ENCODE results near the gene MAP1LC3B.
"Not testable (repeated sequence)": the region's sequence is repeated elsewhere in the genome, so short reads cannot be mapped to it uniquely, and the experiment has no call there.

Gene MAP1LC3B

DNA sequence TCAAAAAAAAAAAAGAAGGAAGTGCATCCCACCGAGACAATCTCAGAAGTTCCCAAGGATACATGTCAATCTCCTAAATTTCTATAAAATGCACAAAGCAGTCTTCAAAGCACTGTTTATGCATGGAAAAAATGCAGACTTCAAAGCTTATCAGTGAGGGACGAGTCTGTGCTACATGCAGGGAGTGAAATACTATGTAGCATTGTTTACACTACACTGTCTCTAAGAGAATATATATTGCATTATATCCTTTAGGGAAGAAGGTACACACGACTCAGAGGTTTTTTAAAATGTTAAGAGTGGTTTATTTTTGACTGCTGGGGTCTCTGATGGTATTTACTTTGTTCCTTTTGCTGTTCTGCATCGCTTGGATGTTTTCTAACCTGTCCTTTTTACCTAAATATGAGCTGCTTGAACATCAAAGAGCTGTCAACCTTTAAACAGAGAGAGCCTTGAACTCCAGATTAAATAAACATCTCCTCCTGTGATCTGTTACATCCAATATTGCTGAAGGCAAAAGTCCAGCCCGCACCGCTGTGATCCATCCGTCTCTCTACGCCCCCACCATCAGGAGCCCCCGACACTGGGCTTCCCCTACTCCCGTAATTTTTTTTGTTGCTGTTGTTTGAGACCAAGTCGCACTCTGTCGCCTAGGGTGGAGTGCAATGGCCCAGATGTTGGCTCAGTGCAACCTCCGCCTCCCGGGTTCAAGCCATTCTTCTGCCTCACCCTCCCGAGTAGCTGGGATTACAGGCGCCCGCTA lies 9.9 kb upstream of the MAP1LC3B start:
- no peak for ATAC-seq (ENCODE audit: low read depth)
- Mint-ChIP-seq H3K9me3 (no peaks in the 10 kb centered on the region), H3K4me1 (peaks cover 36% of the 10 kb centered on the region), H3K27me3 (no peaks in the 10 kb centered on the region), H3K27ac (peak overlapping the region; percentile 81), H3K36me3 (peaks cover 5% of the 10 kb centered on the region), H3K4me3 (peak overlapping the region; percentile 82)
- no peak for DNase-seq (ENCODE audit: low spot score in 2 of 2)

- ATAC-seq (ENCODE audit: low read depth) = peak; percentile 62
- H3K9me3 Mint-ChIP-seq = no peaks in the 10 kb centered on the region
Observed at GRCh38 chr16:87383505-87384161, 8.5 kb upstream of the MAP1LC3B start, which contains the start of gene FBXO31. Gene FBXO31, minus strand, starts transcription at chr16:87383776. Its CDS starts 32 bp downstream, at chr16:87383744.

DNA sequence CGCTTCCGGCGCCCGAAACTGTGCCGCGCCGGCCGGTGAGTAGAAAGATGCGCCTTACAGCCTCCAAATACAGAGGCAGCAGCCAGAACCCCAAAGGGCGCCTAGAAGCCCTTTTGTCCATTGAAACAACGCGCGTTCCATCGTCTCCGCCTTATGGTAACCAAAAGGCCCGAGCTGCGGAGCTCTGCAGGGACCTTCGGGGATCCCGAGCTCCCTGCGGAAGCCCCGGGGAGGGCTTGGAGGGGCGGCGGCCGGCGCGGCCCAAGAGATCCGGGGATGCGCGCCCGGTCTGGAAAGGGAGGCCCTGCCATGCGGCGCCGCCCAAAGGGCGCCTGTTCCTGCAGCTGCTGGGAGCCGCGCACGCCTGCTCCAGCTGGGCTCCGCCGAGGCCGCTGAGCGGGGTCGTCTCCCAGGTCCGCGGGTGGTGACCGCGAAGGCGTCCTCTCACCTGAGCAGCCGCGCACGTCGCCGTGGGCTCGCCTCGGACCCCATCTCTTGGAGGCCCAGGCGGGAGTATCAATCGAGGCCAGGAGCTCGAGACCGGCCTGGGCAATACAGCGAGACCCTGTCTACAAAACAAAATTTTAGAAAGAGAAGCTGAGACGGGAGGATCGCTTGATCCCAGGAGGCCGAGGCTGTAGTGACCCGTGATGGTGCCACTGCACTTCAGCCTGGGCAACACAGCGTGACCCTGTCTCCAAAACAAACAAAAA lies 7.8 kb upstream of the MAP1LC3B start:
- Mint-ChIP-seq H3K4me1 (peaks cover 44% of the 10 kb centered on the region), H3K27me3 (no peaks in the 10 kb centered on the region), H3K27ac (peak overlapping the region; percentile 100), H3K4me3 (peak overlapping the region; percentile 87), H3K9me3 (no peaks in the 10 kb centered on the region), H3K36me3 (peaks cover 3% of the 10 kb centered on the region)
- DNase-seq (ENCODE audit: low spot score in 2 of 2) (no peak), ATAC-seq (ENCODE audit: low read depth) (no peak)

More at GRCh38 chr16:87383505-87384161, 8.5 kb upstream of the MAP1LC3B start, which contains the start of gene FBXO31:
- peaks cover 3% of the 10 kb centered on the region for H3K36me3 Mint-ChIP-seq
- H3K27me3 Mint-ChIP-seq = no peaks in the 10 kb centered on the region
- H3K27ac Mint-ChIP-seq = peak within 1 kb of the TSS; percentile 100
- H3K4me3 Mint-ChIP-seq = peak within 1 kb of the TSS; percentile 87
- peak; percentile 95 to 99 for DNase-seq (ENCODE audit: low spot score in 2 of 2)
- peaks cover 47% of the 10 kb centered on the region for H3K4me1 Mint-ChIP-seq

DNA sequence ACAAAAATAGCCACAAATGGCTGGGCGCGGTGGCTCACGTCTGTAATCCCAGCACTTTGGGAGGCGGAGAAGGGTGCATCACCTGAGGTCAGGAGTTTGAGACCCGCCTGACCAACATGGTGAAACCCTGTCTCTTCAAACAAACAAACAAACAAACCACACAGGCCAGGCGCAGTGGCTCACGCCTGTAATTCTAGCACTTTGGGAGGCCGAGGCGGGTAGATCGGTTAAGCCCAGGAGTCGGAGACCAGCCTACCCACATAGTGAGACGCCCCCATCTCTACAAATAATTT lies 7.3 kb upstream of the MAP1LC3B start:
- H3K36me3 Mint-ChIP-seq; H3K27me3 Mint-ChIP-seq; H3K9me3 Mint-ChIP-seq; DNase-seq (ENCODE audit: low spot score in 2 of 2); ATAC-seq (ENCODE audit: low read depth): not testable (repeated sequence)
- Mint-ChIP-seq H3K4me1 (peaks cover 44% of the 10 kb centered on the region), H3K27ac (peak overlapping the region; percentile 100), H3K4me3 (peak overlapping the region; percentile 87)

- Mint-ChIP-seq H3K27me3 (no peaks in the 10 kb centered on the region), H3K9me3 (no peaks in the 10 kb centered on the region), H3K4me1 (peaks cover 29% of the 10 kb centered on the region), H3K4me3 (peak overlapping the region; percentile 71), H3K27ac (peak overlapping the region; percentile 100), H3K36me3 (peaks cover 3% of the 10 kb centered on the region)
- ATAC-seq (ENCODE audit: low read depth) = peak; percentile 58
- DNase-seq (ENCODE audit: low spot score in 2 of 2) = peak; percentile 75 to 80
Observed at GRCh38 chr16:87387942-87388817, 4.0 kb upstream of the MAP1LC3B start.

DNA sequence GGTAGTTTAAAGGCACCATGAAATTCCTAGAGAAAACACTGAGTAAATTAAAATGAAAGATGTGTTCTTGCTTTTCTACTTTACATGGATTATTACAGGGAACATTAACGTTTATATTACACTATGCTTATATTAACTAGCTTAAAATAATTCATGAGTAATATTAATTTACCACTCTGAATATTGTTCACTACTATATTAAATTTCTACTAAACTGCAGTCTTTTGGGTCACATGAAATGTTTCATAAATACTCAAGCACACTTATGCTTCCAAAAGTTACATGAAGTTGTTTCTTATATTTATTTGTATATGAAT lies 3.4 kb upstream of the MAP1LC3B start:
- no peak for DNase-seq (ENCODE audit: low spot score in 2 of 2)
- Mint-ChIP-seq H3K27ac (peak overlapping the region; percentile 100), H3K4me3 (peak overlapping the region; percentile 71), H3K27me3 (no peaks in the 10 kb centered on the region), H3K36me3 (peaks cover 2% of the 10 kb centered on the region), H3K4me1 (peaks cover 35% of the 10 kb centered on the region), H3K9me3 (no peaks in the 10 kb centered on the region)
- no peak for ATAC-seq (ENCODE audit: low read depth)

DNA sequence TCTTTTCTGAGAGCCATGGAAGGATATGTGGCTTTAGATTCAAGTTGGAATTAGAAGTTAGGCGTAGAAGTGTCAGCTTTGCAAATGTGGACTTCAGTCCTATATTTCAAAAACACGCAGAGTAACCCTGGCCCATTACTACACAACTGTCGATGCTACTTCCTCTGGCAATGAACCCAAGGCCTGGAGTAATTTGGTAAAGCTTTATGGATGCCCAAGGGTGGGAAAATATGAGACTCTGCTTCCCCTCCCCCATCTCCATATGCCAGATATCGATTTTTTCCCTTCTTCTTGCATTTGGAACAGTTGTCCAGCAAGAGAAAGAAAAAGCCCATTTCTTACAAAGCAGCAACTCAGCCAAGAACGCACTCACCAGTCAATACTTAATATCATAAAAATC lies 2.9 kb upstream of the MAP1LC3B start:
- Mint-ChIP-seq H3K36me3 (no peaks in the 10 kb centered on the region), H3K27ac (peak overlapping the region; percentile 84), H3K4me3 (no peak overlapping the region), H3K4me1 (peaks cover 36% of the 10 kb centered on the region), H3K9me3 (no peaks in the 10 kb centered on the region), H3K27me3 (no peaks in the 10 kb centered on the region)
- no peak for ATAC-seq (ENCODE audit: low read depth)
- no peak for DNase-seq (ENCODE audit: low spot score in 2 of 2)

GRCh38 chr16:87389914-87390313 lies 2.2 kb upstream of the MAP1LC3B start:
- not testable (repeated sequence) for H3K9me3 Mint-ChIP-seq; H3K36me3 Mint-ChIP-seq; H3K27me3 Mint-ChIP-seq; H3K4me3 Mint-ChIP-seq; ATAC-seq (ENCODE audit: low read depth); DNase-seq (ENCODE audit: low spot score in 2 of 2)
- Mint-ChIP-seq H3K4me1 (peaks cover 41% of the 10 kb centered on the region), H3K27ac (peak overlapping the region; percentile 84)

GRCh38 chr16:87390641-87391323 lies 1.4 kb upstream of the MAP1LC3B start:
- ATAC-seq (ENCODE audit: low read depth) (no peak), DNase-seq (ENCODE audit: low spot score in 2 of 2) (no peak)
- peaks cover 46% of the 10 kb centered on the region for H3K4me1 Mint-ChIP-seq
- no peaks in the 10 kb centered on the region for H3K27me3 Mint-ChIP-seq
- peak overlapping the region; percentile 92 for H3K4me3 Mint-ChIP-seq
- peak overlapping the region; percentile 92 for H3K27ac Mint-ChIP-seq
- H3K9me3 Mint-ChIP-seq = no peaks in the 10 kb centered on the region
- peaks cover 1% of the 10 kb centered on the region for H3K36me3 Mint-ChIP-seq

- ATAC-seq (ENCODE audit: low read depth) (no peak), DNase-seq (ENCODE audit: low spot score in 2 of 2) (peak in 1 of 2 donors; percentile 35)
- no peaks in the 10 kb centered on the region for H3K9me3 Mint-ChIP-seq
- no peaks in the 10 kb centered on the region for H3K27me3 Mint-ChIP-seq
- H3K27ac Mint-ChIP-seq = peak overlapping the region; percentile 92
- peak overlapping the region; percentile 92 for H3K4me3 Mint-ChIP-seq
- peaks cover 1% of the 10 kb centered on the region for H3K36me3 Mint-ChIP-seq
- H3K4me1 Mint-ChIP-seq = peaks cover 43% of the 10 kb centered on the region
Observed at GRCh38 chr16:87391324-87391949, 699 bp upstream of the MAP1LC3B start.

- DNase-seq (ENCODE audit: low spot score in 2 of 2) (peak; percentile 29 to 38), ATAC-seq (ENCODE audit: low read depth) (no peak)
- no peaks in the 10 kb centered on the region for H3K9me3 Mint-ChIP-seq
- peak overlapping the region; percentile 86 for H3K4me3 Mint-ChIP-seq
- no peaks in the 10 kb centered on the region for H3K27me3 Mint-ChIP-seq
- peaks cover 1% of the 10 kb centered on the region for H3K36me3 Mint-ChIP-seq
- peak overlapping the region; percentile 92 for H3K27ac Mint-ChIP-seq
- peaks cover 31% of the 10 kb centered on the region for H3K4me1 Mint-ChIP-seq
Observed at GRCh38 chr16:87392821-87393679, 914 bp downstream of the MAP1LC3B start.

- Mint-ChIP-seq H3K4me3 (peak overlapping the region; percentile 86), H3K36me3 (peaks cover 1% of the 10 kb centered on the region), H3K27me3 (no peaks in the 10 kb centered on the region), H3K27ac (peak overlapping the region; percentile 92), H3K9me3 (no peaks in the 10 kb centered on the region), H3K4me1 (peaks cover 29% of the 10 kb centered on the region)
- ATAC-seq (ENCODE audit: low read depth) = no peak
- DNase-seq (ENCODE audit: low spot score in 2 of 2) = no peak
Observed at GRCh38 chr16:87393680-87394055, 1.5 kb downstream of the MAP1LC3B start.
